ENCODE results near the gene RHCE.
"Not testable (repeated sequence)": the region's sequence is repeated elsewhere in the genome, so short reads cannot be mapped to it uniquely, and the experiment has no call there.

The RHCE gene

GRCh38 chr1:25397549-25397948 lies 23.1 kb downstream of the RHCE start:
- not testable (repeated sequence) for DNase-seq

- DNase-seq, result no peak
Measured at GRCh38 chr1:25392841-25393240, 27.8 kb downstream of the RHCE start.

DNA sequence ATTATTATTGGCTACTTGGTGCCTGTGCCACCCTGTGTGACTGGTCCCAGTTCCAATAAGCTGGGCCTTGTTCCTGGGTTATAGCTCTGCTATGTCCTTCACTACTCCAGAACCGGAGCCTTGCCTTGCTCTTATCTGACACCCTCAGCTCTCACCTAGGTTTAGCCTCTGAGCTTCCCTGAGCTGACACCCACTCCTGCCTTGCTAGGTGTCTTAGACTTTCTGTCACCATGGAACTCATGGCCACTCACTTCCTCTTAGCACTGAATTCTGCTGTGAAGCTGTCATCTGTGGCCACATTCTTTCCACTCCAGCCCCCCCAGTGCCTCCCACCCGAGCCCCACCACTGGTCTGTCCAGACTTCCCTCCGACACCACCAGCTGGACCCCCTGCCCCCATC lies 30.9 kb downstream of the RHCE start:
- not testable (repeated sequence) for DNase-seq

DNA sequence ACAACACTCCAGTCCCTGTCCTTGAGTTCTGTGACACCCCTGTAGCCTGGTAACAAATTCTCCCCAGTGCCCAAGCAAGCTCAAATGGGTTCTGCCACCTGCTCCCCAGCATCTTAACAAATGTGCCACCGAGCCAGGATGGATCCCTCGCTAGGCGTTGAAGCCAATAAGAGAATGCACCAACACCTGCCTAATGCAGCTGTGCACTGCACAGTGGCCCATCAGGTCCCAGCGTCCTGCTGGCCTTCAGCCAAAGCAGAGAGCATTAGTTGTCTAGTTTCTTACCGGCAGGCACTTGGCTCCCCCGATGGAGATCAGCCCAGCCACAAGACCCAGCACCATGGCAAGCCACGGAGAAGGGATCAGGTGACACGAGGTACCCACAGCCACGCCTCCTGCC lies 31.9 kb downstream of the RHCE start:
- not testable (repeated sequence) for DNase-seq

DNA sequence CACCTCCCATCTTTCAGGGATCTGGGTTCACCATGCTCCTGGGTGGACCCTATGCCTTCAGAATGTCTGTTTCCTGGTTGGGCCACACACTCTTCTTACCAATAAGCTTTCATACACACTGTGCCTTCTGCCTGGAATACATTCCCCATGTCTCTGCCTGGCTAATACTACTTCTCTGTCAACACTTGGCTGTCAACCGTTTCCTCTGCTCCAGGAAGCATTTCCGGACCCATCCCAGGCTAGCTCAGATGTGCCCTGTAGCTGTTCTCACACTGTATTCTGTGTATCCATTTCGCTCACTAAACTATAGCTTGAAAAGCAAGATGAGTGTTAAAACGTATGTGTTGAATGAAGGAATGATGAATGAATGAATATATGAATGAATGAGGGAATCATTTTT lies 33.5 kb downstream of the RHCE start:
- not testable (repeated sequence) for DNase-seq

- DNase-seq, result not testable (repeated sequence)
Measured at GRCh38 chr1:25383875-25384274, 36.8 kb downstream of the RHCE start.

DNA sequence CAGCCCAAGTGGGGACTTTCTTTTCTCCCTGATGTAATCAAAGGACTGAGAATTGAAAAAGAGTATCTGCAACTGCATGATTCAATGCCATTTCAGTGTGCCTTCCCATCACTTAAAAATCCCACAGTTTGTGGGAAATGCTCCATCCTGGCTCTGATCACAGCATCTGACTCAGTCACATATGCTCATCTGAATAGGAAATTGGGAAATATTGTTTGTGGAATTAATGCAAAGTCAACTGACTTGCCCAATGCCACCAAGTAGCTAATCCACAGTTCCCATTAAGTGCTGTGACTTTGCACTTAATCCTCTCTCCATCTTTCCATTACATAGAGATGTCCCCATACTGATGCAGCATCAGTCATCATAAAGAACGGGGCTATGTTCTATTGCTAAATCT lies 37.5 kb downstream of the RHCE start:
- not testable (repeated sequence) for DNase-seq

GRCh38 chr1:25382543-25382942 lies 38.1 kb downstream of the RHCE start:
- not testable (repeated sequence) for DNase-seq

DNA sequence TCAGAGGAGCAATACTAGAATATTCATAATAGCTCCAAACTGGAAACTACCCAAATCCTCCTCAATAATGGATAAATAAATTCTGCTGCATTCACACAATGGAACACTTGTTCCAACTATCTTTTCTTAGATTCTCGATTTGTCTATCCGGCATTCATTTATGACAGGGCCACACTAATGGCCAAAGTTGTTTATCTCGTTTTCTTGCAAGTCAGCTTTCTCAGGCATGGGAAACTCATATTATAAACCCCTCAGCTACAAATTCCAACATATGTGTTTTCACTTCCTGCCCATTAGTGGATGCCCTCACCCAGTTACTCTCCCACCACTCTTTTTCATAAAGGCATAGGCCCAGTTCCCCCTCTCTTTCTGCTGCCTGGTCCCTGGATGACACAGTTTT lies 42.3 kb downstream of the RHCE start:
- not testable (repeated sequence) for DNase-seq

GRCh38 chr1:25371757-25372156 lies 48.9 kb downstream of the RHCE start:
- not testable (repeated sequence) for DNase-seq

GRCh38 chr1:25369691-25370271 lies 50.8 kb downstream of the RHCE start:
- DNase-seq, result not testable (repeated sequence)

DNA sequence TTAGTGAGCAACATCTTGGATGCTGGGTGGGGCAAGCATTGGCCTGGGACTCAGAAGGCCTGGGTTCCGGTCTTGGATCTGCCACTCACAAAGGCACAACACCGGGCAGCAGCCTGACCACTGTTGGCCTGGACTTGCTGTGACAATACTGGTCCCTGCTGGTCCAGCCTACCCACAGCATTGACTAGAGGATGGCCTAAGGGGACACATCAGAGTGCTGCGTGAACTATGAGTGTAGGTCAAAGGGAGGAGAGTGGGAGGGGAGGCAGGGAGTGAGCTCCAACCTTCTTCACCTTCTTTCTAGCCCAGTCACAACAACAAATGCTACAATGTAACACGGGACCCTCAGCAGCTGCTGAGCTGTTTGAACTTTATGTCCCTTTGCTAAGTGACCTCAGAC lies 51.4 kb downstream of the RHCE start:
- DNase-seq, result no peak

GRCh38 chr1:25362634-25363559 lies 57.7 kb downstream of the RHCE start:
- not testable (repeated sequence) for DNase-seq

DNA sequence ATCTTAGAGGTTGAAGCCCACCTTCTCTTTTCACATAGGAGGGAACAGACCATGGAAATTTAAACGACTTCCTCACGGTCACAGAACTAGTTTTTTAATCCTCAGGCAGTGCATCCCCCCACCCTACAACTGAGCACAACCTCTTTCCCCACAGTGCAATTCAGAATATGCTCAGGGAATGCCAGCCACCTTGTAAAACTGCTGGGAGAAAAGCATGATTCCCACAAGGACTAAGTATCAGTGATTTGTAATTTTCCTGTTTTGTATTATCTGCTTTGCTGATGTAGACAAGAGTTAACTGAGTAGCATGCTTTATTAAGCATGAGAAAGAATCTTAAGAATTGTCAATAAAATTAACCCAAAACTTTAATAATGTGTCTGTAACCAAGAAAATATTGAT lies 58.7 kb downstream of the RHCE start:
- DNase-seq, result no peak

GRCh38 chr1:25360596-25361581 lies 59.7 kb downstream of the RHCE start:
- DNase-seq, result no peak

- no peak for DNase-seq
Measured at GRCh38 chr1:25356848-25357247, 63.8 kb downstream of the RHCE start.

- DNase-seq, result no peak
Measured at GRCh38 chr1:25356441-25356840, 64.2 kb downstream of the RHCE start.

DNA sequence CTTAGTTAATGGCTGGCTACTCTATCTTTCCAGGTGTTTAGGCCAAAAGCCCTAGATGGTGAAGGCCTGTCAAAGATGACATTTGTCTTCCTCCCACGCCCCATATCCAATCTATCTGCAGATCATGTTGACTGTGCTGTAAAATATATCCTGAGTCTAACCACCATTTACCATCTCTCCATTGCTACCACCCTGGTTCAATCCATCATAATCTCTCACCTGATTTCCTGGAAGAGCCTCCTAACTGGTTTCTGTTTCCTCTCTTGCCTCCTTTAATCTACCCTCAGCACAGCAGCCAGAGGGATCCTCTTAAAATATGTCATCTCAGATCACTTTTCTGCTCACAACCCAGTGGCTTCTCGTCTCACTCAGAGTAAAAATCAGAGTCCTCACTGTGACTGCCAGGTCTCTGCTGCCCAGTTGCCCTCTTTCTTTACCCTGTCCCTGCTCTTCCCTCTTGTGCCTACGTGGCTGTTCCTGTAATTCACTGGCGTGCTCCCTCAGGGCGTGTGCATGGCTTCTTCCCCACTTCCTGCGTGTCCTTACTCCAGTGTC lies 64.7 kb downstream of the RHCE start:
- no peak for DNase-seq

DNA sequence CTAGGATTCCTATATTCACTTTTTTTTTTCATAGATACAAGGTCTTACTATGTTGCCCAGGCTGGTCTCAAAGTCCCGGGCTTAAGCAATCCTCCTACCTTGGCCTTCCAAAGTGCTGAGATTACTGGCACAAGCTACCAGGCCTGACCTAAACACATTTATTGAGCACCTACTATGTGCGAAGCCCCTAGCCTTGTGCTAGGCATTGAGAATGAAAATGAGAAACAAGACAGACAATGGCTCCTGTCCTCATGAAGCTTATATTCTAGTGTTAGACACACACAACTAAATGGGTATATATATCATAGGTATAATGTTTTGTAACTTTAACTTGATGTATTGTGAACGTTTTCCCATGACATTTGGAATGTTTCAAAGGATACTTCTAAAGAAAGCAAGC lies 71.0 kb downstream of the RHCE start:
- DNase-seq, result no peak

GRCh38 chr1:25347556-25347955 lies 73.1 kb downstream of the RHCE start:
- DNase-seq, result no peak

DNA sequence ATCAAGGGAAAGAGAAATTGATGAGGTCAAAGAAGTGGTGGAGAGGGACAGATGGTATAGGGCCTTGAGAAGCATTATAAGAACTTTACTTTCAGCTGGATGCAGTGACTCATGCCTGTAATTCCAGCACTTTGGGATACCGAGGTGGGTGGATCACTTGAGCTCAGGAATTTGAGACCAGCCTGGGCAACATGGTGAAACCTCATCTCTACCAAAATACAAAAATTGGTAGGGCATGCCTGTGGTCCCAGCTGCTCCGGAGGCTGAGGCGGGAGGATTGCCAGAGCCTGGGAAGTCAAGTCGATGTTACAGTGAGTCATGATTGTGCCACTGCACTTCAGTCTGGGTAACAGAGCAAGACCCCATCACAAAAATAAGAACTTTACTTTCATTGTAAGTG lies 76.8 kb downstream of the RHCE start:
- DNase-seq, result no peak

- no peak for DNase-seq
Measured at GRCh38 chr1:25342846-25343245, 77.8 kb downstream of the RHCE start.

DNA sequence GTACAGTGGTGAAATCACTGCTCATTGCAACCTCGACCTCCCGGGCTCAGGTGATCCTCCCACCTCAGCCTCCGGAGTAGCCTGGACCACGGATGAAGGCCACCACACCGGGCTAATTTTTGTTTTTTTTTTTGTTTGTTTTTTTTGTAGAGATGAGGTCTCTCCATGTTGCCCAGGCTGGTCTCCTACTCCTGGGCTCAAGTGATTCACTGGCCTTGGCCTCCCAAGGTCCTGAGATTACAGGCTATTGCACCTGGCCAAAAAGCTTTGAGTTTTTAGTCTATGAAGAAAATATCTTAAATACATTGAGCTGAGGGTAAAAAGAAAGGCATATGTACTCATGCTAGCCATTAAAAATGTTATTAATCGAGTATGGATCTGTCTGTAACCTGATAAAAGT lies 78.9 kb downstream of the RHCE start:
- no peak for DNase-seq
